OCI-LY3 (cell line): Measurements from ENCODE around the gene DCTN3.

Experiments used
- H2AFZ ChIP-seq: fragments of 200-600, 300-600 bp; shearing (Covaris generic); 2 replicates; pipeline ENCODE4 v1.6.0; 2014; ENCODE audit warnings: antibody characterized with exemption, low read depth, low read length
- H3K27ac ChIP-seq: fragments of 200-600, 300-600 bp; sonication (generic); 2 replicates; pipeline ENCODE4 v1.5.1; 2014; ENCODE audit warnings: mild to moderate bottlenecking, low read length, moderate library complexity, mixed read lengths
- H3K27me3 ChIP-seq: fragments of 200-600, 300-600 bp; sonication (generic); 2 replicates; pipeline ENCODE4 v1.6.1; 2014; ENCODE audit warnings: low read depth, low read length, mixed read lengths
- H3K36me3 ChIP-seq: fragments of 200-600, 300-600 bp; sonication (generic); replicated peaks from 2 replicates; pipeline ENCODE3; 2014; ENCODE audit warnings: low read depth, low read length, mixed read lengths
- H3K4me1 ChIP-seq: fragments of 300-600, 200-600 bp; sonication (generic); 2 replicates; pipeline ENCODE4 v1.6.1; 2014; ENCODE audit warnings: low read length, mixed read lengths
- H3K4me2 ChIP-seq: fragments of 200-600, 300-600 bp; sonication (generic); 2 replicates; pipeline ENCODE4 v1.6.1; 2014; ENCODE audit warnings: low read length, mixed read lengths
- H3K4me3 ChIP-seq: fragments of 300-600, 200-600 bp; sonication (generic); 2 replicates; pipeline ENCODE4 v1.5.1; 2014; ENCODE audit warnings: antibody characterized with exemption, mild to moderate bottlenecking, low read length, moderate library complexity
- H3K79me2 ChIP-seq: fragments of 300-600, 200-600 bp; shearing (Covaris generic); 2 replicates; pipeline ENCODE4 v1.6.1; 2014; ENCODE audit warnings: mild to moderate bottlenecking, low read length, mixed read lengths
- H3K9ac ChIP-seq: fragments of 300-600, 200-600 bp; shearing (Covaris generic); 2 replicates; pipeline ENCODE4 v1.6.0; 2014; ENCODE audit warnings: mild to moderate bottlenecking, low read length, moderate library complexity
- H3K9me3 ChIP-seq: fragments of 200-600, 300-600 bp; shearing (Covaris generic); 2 replicates; pipeline ENCODE4 v1.6.1; 2014; ENCODE audit warnings: low read length, mixed read lengths; ENCODE audit not compliant: insufficient read depth
- H4K20me1 ChIP-seq: fragments of 200-600, 300-600 bp; sonication (generic); 2 replicates; pipeline ENCODE4 v1.6.1; 2016; ENCODE audit warnings: low read length, mixed read lengths; ENCODE audit not compliant: insufficient read depth
- EZH2phosphoT487 ChIP-seq: fragments of 200-600 bp; shearing (Covaris generic); IDR thresholded peaks from 2 replicates; pipeline ENCODE4 v1.6.1; 2018; ENCODE audit warnings: antibody characterized with exemption, mixed run types, low read depth
- TF ChIP-seq, protein P1 (sequence below): fragments of 200-600, 300-600 bp; sonication (generic); IDR thresholded peaks from 2 replicates; pipeline ENCODE4 v1.5.1; 2014; ENCODE audit warnings: antibody characterized with exemption, low read length, low read depth

The DCTN3 gene

GRCh38 chr9:34624475-34625185 is 4.3 kb upstream of the DCTN3 start:
- Histone ChIP-seq H3K79me2 (no peaks in the 10 kb centered on the region), H3K27me3 (peaks cover 39% of the 10 kb centered on the region), H3K27ac (no peak overlapping the region), H3K9me3 (no peaks in the 10 kb centered on the region), H2AFZ (no peak overlapping the region), H3K9ac (no peak overlapping the region), H3K4me3 (no peak overlapping the region), H3K4me1 (peaks cover 16% of the 10 kb centered on the region), H4K20me1 (no peaks in the 10 kb centered on the region), H3K4me2 (no peak overlapping the region), H3K36me3 (no peaks in the 10 kb centered on the region)
- no peak for TF ChIP-seq EZH2phosphoT487
- TF ChIP-seq, protein P1, sequence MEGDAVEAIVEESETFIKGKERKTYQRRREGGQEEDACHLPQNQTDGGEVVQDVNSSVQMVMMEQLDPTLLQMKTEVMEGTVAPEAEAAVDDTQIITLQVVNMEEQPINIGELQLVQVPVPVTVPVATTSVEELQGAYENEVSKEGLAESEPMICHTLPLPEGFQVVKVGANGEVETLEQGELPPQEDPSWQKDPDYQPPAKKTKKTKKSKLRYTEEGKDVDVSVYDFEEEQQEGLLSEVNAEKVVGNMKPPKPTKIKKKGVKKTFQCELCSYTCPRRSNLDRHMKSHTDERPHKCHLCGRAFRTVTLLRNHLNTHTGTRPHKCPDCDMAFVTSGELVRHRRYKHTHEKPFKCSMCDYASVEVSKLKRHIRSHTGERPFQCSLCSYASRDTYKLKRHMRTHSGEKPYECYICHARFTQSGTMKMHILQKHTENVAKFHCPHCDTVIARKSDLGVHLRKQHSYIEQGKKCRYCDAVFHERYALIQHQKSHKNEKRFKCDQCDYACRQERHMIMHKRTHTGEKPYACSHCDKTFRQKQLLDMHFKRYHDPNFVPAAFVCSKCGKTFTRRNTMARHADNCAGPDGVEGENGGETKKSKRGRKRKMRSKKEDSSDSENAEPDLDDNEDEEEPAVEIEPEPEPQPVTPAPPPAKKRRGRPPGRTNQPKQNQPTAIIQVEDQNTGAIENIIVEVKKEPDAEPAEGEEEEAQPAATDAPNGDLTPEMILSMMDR: no peak

DNA sequence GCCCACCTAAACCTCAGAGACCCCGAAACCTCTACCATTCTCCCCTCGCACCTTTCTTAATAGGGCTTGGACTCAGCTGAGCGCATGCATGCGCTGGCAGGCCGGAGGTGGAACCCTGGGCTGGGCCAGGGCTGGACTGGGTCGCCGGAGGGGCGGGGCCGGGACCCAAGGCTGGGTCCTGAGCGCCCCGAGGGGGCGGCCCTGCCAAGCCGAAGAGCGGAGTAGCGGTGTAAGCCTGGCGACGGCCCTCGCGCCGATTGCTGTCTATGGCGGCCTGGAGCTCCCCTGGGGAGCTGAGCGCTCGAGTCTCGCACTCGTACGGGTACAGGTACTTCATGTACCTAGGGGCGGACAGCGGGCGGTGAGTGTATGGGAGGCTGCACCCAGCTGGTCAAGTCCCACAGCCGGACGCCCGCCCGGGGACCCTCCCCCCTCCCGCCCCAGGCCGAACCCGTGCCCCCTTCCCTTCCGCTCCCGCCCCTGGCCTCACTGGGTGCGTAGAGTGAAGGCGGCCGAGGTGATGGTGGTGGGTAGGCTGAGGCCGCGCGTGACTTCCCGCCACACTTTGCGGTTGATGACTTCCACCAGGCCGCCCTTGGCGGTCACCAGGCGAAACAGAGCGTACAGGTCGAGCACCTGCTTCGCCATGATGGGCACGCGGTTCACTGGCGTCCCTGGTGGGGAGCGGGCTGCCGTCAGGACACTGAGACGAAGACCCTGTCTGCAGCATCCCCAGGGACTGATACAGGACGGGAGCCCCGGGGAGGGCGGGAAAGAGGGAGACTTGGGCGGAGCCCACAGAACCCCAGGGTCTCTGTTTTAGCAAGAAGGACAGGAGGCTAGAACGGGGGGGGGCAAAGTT is 3.3 kb upstream of the DCTN3 start:
- Histone ChIP-seq H3K4me3 (no peak overlapping the region), H3K9ac (no peak overlapping the region), H2AFZ (no peak overlapping the region), H3K27ac (no peak overlapping the region), H3K36me3 (no peaks in the 10 kb centered on the region), H3K4me1 (peaks cover 17% of the 10 kb centered on the region), H3K4me2 (no peak overlapping the region), H3K79me2 (no peaks in the 10 kb centered on the region), H3K27me3 (peaks cover 31% of the 10 kb centered on the region), H3K9me3 (no peaks in the 10 kb centered on the region), H4K20me1 (no peaks in the 10 kb centered on the region)
- no peak for TF ChIP-seq EZH2phosphoT487
- TF ChIP-seq, protein P1: no peak

DNA sequence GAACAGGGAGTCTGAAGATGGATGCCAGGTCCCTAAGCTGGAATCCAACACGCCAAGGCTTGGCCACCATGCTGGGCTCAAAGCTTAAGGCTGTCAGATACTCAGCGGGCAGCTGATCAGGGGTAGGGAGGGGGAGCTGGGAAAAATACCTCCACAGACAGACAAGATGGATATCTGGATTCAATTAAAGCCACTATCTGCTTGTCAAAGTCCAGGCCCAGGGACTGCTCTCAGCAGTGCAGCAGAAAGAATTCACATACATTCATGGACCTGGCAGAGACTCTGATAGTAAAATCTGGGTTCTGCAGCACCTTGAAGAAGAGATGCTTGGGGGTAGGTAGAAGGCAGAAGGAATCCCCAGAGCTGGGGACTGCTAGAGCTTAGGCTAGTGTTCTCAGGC is 5.2 kb downstream of the DCTN3 start:
- no peak overlapping the region for H3K4me2 ChIP-seq
- no peak overlapping the region for H3K4me3 ChIP-seq
- H3K4me1 ChIP-seq: peaks cover 18% of the 10 kb centered on the region
- TF ChIP-seq, protein P1: no peak
- no peak for TF ChIP-seq EZH2phosphoT487
- H4K20me1 ChIP-seq: no peaks in the 10 kb centered on the region
- H3K9me3 ChIP-seq: no peaks in the 10 kb centered on the region
- peaks cover 13% of the 10 kb centered on the region for H3K79me2 ChIP-seq
- no peaks in the 10 kb centered on the region for H3K27me3 ChIP-seq
- H2AFZ ChIP-seq: no peak overlapping the region
- H3K9ac ChIP-seq: no peak overlapping the region
- no peak overlapping the region for H3K27ac ChIP-seq
- peaks cover 6% of the 10 kb centered on the region for H3K36me3 ChIP-seq

- Histone ChIP-seq H3K36me3 (peaks cover 10% of the 10 kb centered on the region), H3K9ac (peak overlapping the region; percentile 98), H3K79me2 (peaks cover 13% of the 10 kb centered on the region), H3K9me3 (no peaks in the 10 kb centered on the region), H3K4me3 (peak overlapping the region; percentile 98), H4K20me1 (no peaks in the 10 kb centered on the region), H3K27ac (peak overlapping the region; percentile 4; the same call in 1 of the 2 replicates), H3K4me2 (peak overlapping the region; percentile 96), H2AFZ (peak overlapping the region; percentile 86; the same call in 1 of the 2 replicates), H3K4me1 (peaks cover 11% of the 10 kb centered on the region), H3K27me3 (no peaks in the 10 kb centered on the region)
- TF ChIP-seq, protein P1: peak; percentile 82
- TF ChIP-seq EZH2phosphoT487: no peak
Observed at GRCh38 chr9:34612788-34613390, 7.4 kb downstream of the DCTN3 start.
